Measurements from ENCODE around the gene WBP1L.
A peak's percentile ranks its signal among the peaks of the same experiment; 100 is the strongest.
"Not testable (repeated sequence)": the region's sequence is repeated elsewhere in the genome, so short reads cannot be mapped to it uniquely, and the experiment has no call there.

Gene WBP1L

DNA sequence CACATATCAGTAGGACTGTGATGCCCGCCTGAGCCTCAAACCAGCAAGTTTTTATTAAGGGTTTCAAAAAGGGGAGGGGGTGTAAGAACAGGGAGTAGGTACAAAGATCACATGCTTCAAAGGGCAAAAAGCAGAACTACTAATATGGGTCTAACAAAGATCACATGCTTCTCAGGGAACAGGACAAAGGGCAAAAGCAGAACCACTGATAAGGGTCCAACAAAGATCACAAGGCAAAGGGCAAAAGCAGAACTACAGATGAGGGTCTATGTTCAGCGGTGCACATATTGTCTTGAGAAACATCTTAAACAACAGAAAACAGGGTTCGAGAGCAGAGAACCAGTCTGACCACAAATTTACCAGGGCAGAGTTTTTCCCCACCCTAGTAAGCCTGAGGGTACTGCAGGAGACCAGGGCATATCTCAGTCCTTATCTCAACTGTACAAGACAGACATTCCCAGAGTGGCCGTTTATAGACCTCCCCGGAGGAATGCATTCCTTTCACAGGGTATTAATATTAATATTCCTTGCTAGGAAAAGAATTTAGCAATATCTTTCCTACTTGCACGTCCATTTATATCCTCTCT, 100.5 kb downstream of the WBP1L start:
- DNase-seq, result not testable (repeated sequence)

DNA sequence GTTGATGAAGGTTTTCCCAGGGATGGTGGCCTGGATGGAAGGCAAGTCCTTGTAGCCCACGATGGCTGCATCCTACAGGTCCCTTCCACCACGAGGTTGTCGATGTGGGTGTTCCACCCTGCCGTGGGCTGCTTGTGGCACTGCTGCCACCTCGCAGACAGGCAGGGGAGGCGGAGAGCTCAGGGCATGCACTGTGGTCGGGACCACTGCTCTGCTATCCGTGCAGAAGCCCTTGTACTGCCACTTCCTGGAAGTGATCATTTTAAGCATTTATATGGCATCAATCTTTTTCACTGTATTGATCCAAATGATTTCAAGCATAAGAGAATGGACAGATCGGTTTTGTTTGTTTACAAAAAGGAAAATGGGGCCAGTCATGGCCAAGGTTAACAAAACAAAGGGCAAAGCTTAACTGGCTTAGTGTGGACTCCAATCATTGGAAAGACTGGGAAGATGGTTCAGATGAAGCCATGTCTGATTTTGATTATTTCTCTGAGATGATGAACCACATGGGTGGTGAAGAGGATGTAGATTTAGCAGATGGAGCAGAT, 101.7 kb downstream of the WBP1L start:
- DNase-seq, result no peak

DNA sequence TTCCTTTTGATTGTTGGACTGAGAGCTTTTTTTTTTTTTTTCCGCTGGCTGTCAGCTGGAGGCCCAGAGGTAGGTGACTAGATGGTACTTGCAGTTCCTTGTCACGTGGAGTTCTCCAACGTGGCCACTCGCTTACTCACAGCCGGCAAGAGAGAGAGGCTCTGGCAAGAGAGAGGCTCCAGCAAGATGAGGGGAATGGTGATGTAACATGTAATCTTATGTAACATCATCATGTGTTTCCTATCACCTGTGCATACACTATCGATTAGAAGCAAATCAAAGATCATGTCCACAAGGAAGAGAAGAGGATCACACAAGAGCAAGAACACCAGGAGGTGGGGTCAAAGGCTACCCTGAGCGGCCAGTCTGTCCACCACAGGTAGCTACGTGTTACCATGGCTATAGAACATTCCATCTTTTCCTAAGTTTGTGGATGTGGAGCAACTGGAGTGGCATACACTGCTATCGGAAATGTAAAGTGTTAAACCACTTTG, 106.3 kb downstream of the WBP1L start:
- DNase-seq, result no peak

DNA sequence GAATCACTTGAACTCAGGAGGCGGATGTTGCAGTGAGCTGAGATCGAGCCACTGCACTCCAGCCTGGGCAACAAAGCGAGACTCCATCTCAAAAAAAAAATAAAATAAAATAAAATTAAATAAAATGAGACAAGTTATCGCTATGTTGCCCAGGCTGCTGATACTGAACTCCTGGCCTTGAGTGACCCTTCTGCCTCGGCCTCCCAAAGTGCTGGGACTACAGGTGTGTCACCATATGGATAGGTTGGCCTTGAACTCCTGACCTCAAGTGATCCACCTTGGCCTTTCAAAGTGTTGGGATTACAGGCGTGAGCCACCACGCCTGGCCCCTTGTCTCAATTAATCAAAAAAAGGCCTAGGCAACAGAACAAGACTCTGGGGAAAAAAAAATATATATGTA, 109.5 kb downstream of the WBP1L start:
- not testable (repeated sequence) for DNase-seq

- DNase-seq, result peak; percentile 17
Observed at GRCh38 chr10:102855731-102856436, 112.1 kb downstream of the WBP1L start.

DNA sequence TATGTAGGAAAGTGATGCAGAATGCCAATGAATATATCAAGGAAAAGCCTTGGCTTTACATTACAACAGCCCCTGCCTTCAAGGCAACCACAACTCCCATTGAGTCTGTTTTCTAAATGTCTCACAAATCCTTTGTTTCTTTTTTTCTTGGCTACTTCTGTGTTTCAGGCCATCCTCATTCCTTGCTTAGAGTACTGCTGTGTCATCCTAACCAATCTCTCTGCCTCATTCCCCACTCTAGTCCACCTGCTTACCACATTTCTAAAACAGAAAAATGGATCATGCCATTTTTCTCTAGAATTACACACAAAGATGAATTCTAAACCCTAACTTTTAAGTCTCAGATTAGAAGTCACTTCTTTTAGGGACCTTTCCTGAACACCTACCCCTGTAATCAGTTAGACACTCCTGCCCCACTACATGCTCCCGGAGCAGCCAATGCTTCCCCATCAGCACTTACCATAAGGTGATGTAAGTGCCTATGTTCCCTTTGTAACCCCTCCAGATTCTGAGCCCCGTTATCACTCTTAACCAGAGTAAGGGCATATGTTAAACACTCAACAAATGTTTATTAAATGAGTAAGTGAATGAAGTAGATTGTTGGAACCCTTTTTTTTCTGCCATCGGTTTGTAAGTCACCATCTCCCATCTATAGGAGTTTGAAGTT, 113.1 kb downstream of the WBP1L start:
- no peak for DNase-seq

DNA sequence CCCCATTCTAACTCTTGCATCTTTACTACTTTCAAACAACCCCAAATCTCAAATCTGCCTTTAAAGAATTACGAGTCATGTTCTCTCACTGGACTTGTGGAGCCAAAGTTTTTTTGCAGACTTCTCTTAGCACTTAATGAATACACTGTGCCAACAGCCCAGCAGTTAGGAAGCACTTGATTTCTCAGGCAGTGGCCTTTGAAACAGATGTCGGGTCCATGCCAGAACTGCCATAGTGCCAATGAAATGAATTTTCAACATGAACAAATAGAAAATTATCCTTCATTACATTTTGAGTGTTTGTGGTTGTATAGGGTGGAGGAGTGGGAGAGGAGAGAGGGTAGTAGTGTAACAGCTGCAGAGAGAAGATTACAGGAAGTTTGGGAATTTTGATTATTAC, 116.2 kb downstream of the WBP1L start:
- no peak for DNase-seq

GRCh38 chr10:102863660-102864059, 119.9 kb downstream of the WBP1L start:
- no peak for DNase-seq

GRCh38 chr10:102865620-102866019, 121.9 kb downstream of the WBP1L start:
- no peak for DNase-seq
